K562 (cell line): ENCODE measurements around the gene FILIP1L.

ENCODE experiments used
- CBX2 ChIP-seq: fragments of 200-600 bp; sonication (generic); IDR thresholded peaks from one replicate; pipeline ENCODE4 v1.6.1; 2012; ENCODE audit warnings: mild to moderate bottlenecking, low read length, inconsistent platforms; ENCODE audit not compliant: insufficient read depth, poor library complexity, severe bottlenecking
- CBX5 ChIP-seq: IDR thresholded peaks from 2 replicates; pipeline ENCODE4 v1.6.1; 2014; ENCODE audit warnings: low read depth, borderline replicate concordance
- E2F3 ChIP-seq: fragments of 250-450 bp; sonication (Bioruptor Pico); IDR thresholded peaks from 2 replicates; pipeline ENCODE4 v1.4.0; 2020; ENCODE audit warnings: mild to moderate bottlenecking
- HIVEP1 ChIP-seq: fragments of 250-450 bp; sonication (Bioruptor Pico); IDR thresholded peaks from 2 replicates; pipeline ENCODE4 v1.4.0; 2020; ENCODE audit warnings: mild to moderate bottlenecking
- MAX ChIP-seq: sonication (generic); formaldehyde crosslinking; IDR thresholded peaks from 2 replicates; pipeline ENCODE4 v1.9.0; 2022; ENCODE audit warnings: mild to moderate bottlenecking, missing genetic modification reagents
- POLR2A ChIP-seq: fragments of 450-650 bp; conservative IDR thresholded peaks from 2 replicates; pipeline ENCODE4 v1.6.1; 2016
- RFX5 ChIP-seq: IDR thresholded peaks from 2 replicates; pipeline ENCODE4 v1.6.1; 2011; ENCODE audit warnings: low read depth, mild to moderate bottlenecking, improper control_type of control experiment, low read length
- ZNF217 ChIP-seq: sonication (generic); formaldehyde crosslinking; IDR thresholded peaks from 2 replicates; pipeline ENCODE4 v1.8.0; 2022; ENCODE audit warnings: mild to moderate bottlenecking, missing genetic modification reagents
- ZNF274 ChIP-seq: IDR thresholded peaks from 2 replicates; pipeline ENCODE4 v1.6.1; 2011; ENCODE audit warnings: low read depth, mild to moderate bottlenecking, low read length, moderate library complexity, borderline replicate concordance
- TF ChIP-seq, protein P1 (sequence below): fragments of 150-350 bp; IDR thresholded peaks from 2 replicates; pipeline ENCODE4 v1.6.1; 2014; ENCODE audit warnings: low read depth, mild to moderate bottlenecking, low read length, borderline replicate concordance

- TF ChIP-seq RFX5 (no peak), HIVEP1 (CRISPR knock-in tag) (no peak), POLR2A (no peak), CBX2 (no peak), CBX5 (no peak), ZNF274 (no peak), MAX (no peak), E2F3 (CRISPR knock-in tag) (no peak), ZNF217 (CRISPR knock-in tag) (no peak)
- TF ChIP-seq, protein P1, sequence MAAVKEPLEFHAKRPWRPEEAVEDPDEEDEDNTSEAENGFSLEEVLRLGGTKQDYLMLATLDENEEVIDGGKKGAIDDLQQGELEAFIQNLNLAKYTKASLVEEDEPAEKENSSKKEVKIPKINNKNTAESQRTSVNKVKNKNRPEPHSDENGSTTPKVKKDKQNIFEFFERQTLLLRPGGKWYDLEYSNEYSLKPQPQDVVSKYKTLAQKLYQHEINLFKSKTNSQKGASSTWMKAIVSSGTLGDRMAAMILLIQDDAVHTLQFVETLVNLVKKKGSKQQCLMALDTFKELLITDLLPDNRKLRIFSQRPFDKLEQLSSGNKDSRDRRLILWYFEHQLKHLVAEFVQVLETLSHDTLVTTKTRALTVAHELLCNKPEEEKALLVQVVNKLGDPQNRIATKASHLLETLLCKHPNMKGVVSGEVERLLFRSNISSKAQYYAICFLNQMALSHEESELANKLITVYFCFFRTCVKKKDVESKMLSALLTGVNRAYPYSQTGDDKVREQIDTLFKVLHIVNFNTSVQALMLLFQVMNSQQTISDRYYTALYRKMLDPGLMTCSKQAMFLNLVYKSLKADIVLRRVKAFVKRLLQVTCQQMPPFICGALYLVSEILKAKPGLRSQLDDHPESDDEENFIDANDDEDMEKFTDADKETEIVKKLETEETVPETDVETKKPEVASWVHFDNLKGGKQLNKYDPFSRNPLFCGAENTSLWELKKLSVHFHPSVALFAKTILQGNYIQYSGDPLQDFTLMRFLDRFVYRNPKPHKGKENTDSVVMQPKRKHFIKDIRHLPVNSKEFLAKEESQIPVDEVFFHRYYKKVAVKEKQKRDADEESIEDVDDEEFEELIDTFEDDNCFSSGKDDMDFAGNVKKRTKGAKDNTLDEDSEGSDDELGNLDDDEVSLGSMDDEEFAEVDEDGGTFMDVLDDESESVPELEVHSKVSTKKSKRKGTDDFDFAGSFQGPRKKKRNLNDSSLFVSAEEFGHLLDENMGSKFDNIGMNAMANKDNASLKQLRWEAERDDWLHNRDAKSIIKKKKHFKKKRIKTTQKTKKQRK: no peak
Measured at GRCh38 chr3:99885851-99886250, 228.4 kb downstream of the FILIP1L start.
